ENCODE results near the gene GPR180. TPM values are rescaled to one million over a fixed set of nuclear protein-coding genes. Genes with fewer than 3 reads are reported as not detected.
A peak's percentile ranks its signal among the peaks of the same experiment; 100 is the strongest.

GPR180 gene
- 6.3 and 7.8 TPM in 2 replicates for polyA plus RNA-seq (2011; rRNA removed)
- 1.1 and 1.4 TPM in 2 replicates for polyA plus RNA-seq (2012; cell fraction: cytosol; rRNA removed)
- 0.85 and 1.1 TPM in 2 replicates for polyA plus RNA-seq (2012; cell fraction: nucleus; rRNA removed)
- polyA plus RNA-seq (2017; fragmentation: RNase III; extraction: RNeasy Plus Mini Kit Qiagen cat#74134 plus additional on column Dnase treatment) = 3.4 to 3.8 TPM (median 3.6 TPM) in 3 replicates
- 4.6 and 5.4 TPM in 2 replicates for polyA minus RNA-seq (2011; rRNA and poly(A)+ RNA removed)

- no peak for FAIRE-seq
- TF ChIP-seq JUN (IDR thresholded peaks at IDR 0.05) = peak in 1 of 2 experiments; percentile 53; a peak in 2 of 5 replicates
- TF ChIP-seq ZNF302 (CRISPR knock-in tag; IDR thresholded peaks at IDR 0.05) = no peak
- no peak for TF ChIP-seq RAD21 (conservative IDR thresholded peaks at IDR 0.05 in 1 of 2, IDR thresholded peaks at IDR 0.05 in 1 of 2)
- peak; percentile 43; the same call in 1 of the 2 replicates for TF ChIP-seq HOXB5 (CRISPR knock-in tag; IDR thresholded peaks at IDR 0.05)
- peak; percentile 99 for TF ChIP-seq E2F6 (IDR thresholded peaks at IDR 0.05; ENCODE audit: borderline replicate concordance, low read depth)
- TF ChIP-seq PHF8 (IDR thresholded peaks at IDR 0.05; ENCODE audit: borderline replicate concordance, low read depth) = peak; percentile 66
- TF ChIP-seq BCL3 (IDR thresholded peaks at IDR 0.05) = peak; percentile 73; the same call in 1 of the 3 replicates
- no peak for TF ChIP-seq TFCP2L1 (CRISPR knock-in tag; IDR thresholded peaks at IDR 0.05)
- TF ChIP-seq RNF2 (IDR thresholded peaks at IDR 0.05; ENCODE audit: borderline replicate concordance, low read depth) = no peak
- no peak for TF ChIP-seq USF2 (IDR thresholded peaks at IDR 0.05)
- TF ChIP-seq EP300 (IDR thresholded peaks at IDR 0.05) = no peak
- TF ChIP-seq HMGXB4 (CRISPR knock-in tag; IDR thresholded peaks at IDR 0.05; ENCODE audit: borderline replicate concordance) = no peak
- peak; percentile 99 for TF ChIP-seq MAX (IDR thresholded peaks at IDR 0.05)
- TF ChIP-seq POLR2A (IDR thresholded peaks at IDR 0.05; ENCODE audit: low read length) = peak; percentile 61
- no peak for TF ChIP-seq FOXS1 (CRISPR knock-in tag; IDR thresholded peaks at IDR 0.05)
- POLR2A ChIA-PET = interaction anchor here (0.7 to 2.7 kb wide), 3 partner anchors 10 to 52 kb away, joined by 3 to 16 read pairs (median 6); no protein-coding TSS in a partner anchor
- CTCF ChIA-PET = interaction anchor here (1.4 to 1.8 kb wide), 2 partner anchors 15 to 19 kb away, joined by 6 to 7 read pairs; no protein-coding TSS in a partner anchor
- peak; percentile 99 to 100 for ATAC-seq
- DNase-seq (ENCODE audit: low read depth in 1 of 2, low spot score in 1 of 2) = peak; percentile 94 to 98
- Histone ChIP-seq H3K4me1 (peaks cover 10% of the 10 kb centered on the region; the same call in 1 of the 3 replicates), H3K9me3 (no peaks in the 10 kb centered on the region), H3K27ac (peak within 1 kb of the TSS; percentile 98), H3K4me3 (peak within 1 kb of the TSS; percentile 92), H3K4me2 (peak within 1 kb of the TSS; percentile 76)
- 1% methylated on average over 18 of the region's 71 CpGs for WGBS (ENCODE audit: missing lambda C conversion rate)
These were observed at the start of gene GPR180 for GRCh38 chr13:94601446-94602431. Gene GPR180 (plus strand): TSS chr13:94601857. CDS start chr13:94601928, 71 bp downstream.

- ChIA-PET CTCF (interaction anchor here (1.2 kb wide), 1 partner anchor 25 kb away, joined by 3 read pairs; no protein-coding TSS in a partner anchor), POLR2A (no interaction called here)
- DNase-seq (ENCODE audit: low read depth in 1 of 2, low spot score in 1 of 2) (no peak), ATAC-seq (no peak), FAIRE-seq (no peak)
- no peak for TF ChIP-seq HOXB5 (CRISPR knock-in tag; IDR thresholded peaks at IDR 0.05)
- 73% methylated on average over 5 of the region's 5 CpGs for WGBS (ENCODE audit: missing lambda C conversion rate)
- Histone ChIP-seq H3K4me3 (no peak overlapping the region), H3K4me1 (peaks cover 16% of the 10 kb centered on the region; the same call in 1 of the 3 replicates), H3K27ac (no peak overlapping the region), H3K4me2 (no peak overlapping the region), H3K9me3 (no peaks in the 10 kb centered on the region)
These were observed 49.6 kb upstream of the GPR180 start for GRCh38 chr13:94552095-94552494.
